Chondrocyte (in vitro differentiated cells): ENCODE data around the gene TEAD1. TPM values are rescaled to one million over a fixed set of nuclear protein-coding genes. Genes with fewer than 3 reads are reported as not detected.

Experiments
- DNase-seq: peaks from one replicate; pipeline ENCODE4 v3.0.0; 2021; ENCODE audit warnings: mixed read lengths, low spot score
- H3K27ac Mint-ChIP-seq: one replicate; pipeline ENCODE4 v1.8.0; 2021; ENCODE audit warnings: mild to moderate bottlenecking, moderate library complexity, mixed read lengths; ENCODE audit not compliant: unreplicated experiment
- H3K27me3 Mint-ChIP-seq: 2 replicates; pipeline ENCODE4 v1.8.0; 2021; ENCODE audit warnings: low read depth, mixed read lengths
- H3K36me3 Mint-ChIP-seq: 2 replicates; pipeline ENCODE4 v1.8.0; 2021; ENCODE audit warnings: low read depth, mixed read lengths
- H3K4me1 Mint-ChIP-seq: 2 replicates; pipeline ENCODE4 v1.8.0; 2021; ENCODE audit warnings: low read depth, mild to moderate bottlenecking, mixed read lengths
- H3K4me3 Mint-ChIP-seq: one replicate; pipeline ENCODE4 v1.8.0; 2021; ENCODE audit warnings: mild to moderate bottlenecking, moderate library complexity, mixed read lengths; ENCODE audit not compliant: unreplicated experiment
- H3K9me3 Mint-ChIP-seq: 2 replicates; pipeline ENCODE4 v1.8.0; 2021; ENCODE audit warnings: low read depth, mixed read lengths
- total RNA-seq: library from RNA; stranded (reverse); gene quantifications from 3 replicates; pipeline ENCODE4 v1.2.1, GENCODE V29; 2021
- TF ChIP-seq, protein P1 (sequence below): fragments of 200-600 bp; sonication (generic); IDR thresholded peaks from 2 replicates; pipeline ENCODE4 v1.5.0; 2021; ENCODE audit warnings: antibody characterized with exemption, mild to moderate bottlenecking, moderate library complexity

TEAD1 gene
- total RNA-seq, 1 donor from 2014 or later = 137 TPM

DNA sequence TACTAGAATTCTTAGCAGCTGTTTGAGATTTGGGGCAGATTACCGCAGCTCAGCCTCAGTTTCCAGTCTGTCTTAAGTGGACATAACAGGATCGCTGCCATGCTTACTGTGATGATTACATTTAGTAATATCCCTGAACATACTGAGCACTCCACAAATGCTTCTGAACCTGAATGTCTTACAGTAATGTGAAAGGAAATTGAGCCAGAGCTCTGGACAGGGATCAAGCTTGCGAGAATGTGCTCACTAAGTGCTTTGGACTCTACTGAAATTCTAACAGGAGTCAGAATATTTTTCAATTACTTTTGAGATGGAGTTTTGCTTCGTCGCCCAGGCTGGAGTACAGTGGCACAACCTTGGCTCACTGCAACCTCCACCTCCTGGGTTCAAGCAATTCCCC is 216.3 kb downstream of the TEAD1 start:
- Mint-ChIP-seq H3K9me3 (no peaks in the 10 kb centered on the region), H3K4me3 (no peak overlapping the region), H3K4me1 (peaks cover 44% of the 10 kb centered on the region), H3K36me3 (peaks cover 10% of the 10 kb centered on the region), H3K27ac (peak overlapping the region; percentile 36), H3K27me3 (no peaks in the 10 kb centered on the region)
- TF ChIP-seq, protein P1, sequence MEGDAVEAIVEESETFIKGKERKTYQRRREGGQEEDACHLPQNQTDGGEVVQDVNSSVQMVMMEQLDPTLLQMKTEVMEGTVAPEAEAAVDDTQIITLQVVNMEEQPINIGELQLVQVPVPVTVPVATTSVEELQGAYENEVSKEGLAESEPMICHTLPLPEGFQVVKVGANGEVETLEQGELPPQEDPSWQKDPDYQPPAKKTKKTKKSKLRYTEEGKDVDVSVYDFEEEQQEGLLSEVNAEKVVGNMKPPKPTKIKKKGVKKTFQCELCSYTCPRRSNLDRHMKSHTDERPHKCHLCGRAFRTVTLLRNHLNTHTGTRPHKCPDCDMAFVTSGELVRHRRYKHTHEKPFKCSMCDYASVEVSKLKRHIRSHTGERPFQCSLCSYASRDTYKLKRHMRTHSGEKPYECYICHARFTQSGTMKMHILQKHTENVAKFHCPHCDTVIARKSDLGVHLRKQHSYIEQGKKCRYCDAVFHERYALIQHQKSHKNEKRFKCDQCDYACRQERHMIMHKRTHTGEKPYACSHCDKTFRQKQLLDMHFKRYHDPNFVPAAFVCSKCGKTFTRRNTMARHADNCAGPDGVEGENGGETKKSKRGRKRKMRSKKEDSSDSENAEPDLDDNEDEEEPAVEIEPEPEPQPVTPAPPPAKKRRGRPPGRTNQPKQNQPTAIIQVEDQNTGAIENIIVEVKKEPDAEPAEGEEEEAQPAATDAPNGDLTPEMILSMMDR = no peak
- no peak for DNase-seq

DNA sequence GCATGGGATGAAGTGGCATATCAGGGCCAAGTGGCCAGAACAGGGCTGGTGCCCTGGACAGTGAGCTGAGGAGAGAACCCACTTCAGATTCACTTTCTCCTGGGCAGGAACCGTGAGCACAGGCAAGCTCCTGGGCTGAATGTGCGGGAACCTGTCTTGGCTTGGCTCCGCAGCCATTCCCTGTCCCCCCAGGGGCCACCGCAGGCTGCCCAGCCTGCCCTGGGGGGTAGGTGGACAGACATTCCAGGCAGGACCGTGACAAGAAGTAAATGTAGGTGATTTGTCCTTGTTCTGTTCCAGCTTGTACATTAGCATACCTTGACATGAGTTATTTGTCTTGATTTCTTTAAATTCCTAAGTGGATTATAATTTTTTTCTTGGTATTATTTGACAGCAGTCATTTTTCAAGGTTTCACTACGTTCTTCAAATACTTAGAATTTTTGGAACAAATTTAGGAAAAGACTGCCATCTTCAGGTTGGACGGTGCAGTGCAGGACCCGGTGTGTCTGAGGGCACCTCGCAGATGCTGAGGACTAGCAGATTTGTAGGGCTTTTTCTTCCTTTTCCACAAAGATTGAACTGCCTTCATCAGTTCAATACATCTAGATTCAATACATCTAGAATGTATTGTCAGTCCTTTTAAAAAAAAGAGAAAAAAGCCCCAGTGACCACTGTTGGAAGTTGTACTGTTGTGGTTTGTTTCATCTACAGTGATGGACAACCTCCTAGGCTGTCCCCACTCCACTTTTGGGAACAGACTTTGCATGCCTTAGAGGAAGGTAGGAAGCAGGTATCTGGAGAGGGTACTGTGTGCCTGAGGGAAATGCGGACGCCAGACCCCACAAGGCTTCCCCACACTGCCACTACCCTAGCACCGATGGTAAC is 219.8 kb downstream of the TEAD1 start:
- H3K4me1 Mint-ChIP-seq = peaks cover 45% of the 10 kb centered on the region
- TF ChIP-seq, protein P1 = peak; percentile 96
- H3K27ac Mint-ChIP-seq = peak overlapping the region; percentile 32
- no peaks in the 10 kb centered on the region for H3K9me3 Mint-ChIP-seq
- no peak for DNase-seq
- peaks cover 12% of the 10 kb centered on the region for H3K36me3 Mint-ChIP-seq
- H3K4me3 Mint-ChIP-seq = no peak overlapping the region
- H3K27me3 Mint-ChIP-seq = no peaks in the 10 kb centered on the region

DNA sequence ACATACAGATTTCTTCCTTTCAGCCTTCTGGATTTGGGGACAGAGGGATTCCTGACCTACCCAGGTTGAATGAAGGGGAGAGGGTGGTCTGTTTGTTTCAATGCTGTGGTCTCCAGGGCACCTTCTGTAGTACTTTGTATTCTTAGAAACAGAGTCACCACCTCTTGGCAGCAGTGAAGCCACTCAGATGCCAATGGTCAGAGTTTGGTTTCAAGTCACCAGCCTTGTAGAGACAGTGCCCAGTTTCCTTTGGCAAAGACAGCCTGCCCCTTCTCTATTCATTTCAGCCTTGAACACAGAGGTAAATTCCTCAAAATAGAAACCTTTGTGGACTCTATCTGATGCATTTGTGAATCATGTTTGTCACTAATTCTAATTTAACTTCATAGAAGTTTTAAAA is 223.2 kb downstream of the TEAD1 start:
- Mint-ChIP-seq H3K36me3 (peaks cover 10% of the 10 kb centered on the region), H3K4me1 (peaks cover 46% of the 10 kb centered on the region), H3K27ac (no peak overlapping the region), H3K4me3 (no peak overlapping the region), H3K9me3 (no peaks in the 10 kb centered on the region), H3K27me3 (no peaks in the 10 kb centered on the region)
- TF ChIP-seq, protein P1 = no peak
- DNase-seq = no peak

DNA sequence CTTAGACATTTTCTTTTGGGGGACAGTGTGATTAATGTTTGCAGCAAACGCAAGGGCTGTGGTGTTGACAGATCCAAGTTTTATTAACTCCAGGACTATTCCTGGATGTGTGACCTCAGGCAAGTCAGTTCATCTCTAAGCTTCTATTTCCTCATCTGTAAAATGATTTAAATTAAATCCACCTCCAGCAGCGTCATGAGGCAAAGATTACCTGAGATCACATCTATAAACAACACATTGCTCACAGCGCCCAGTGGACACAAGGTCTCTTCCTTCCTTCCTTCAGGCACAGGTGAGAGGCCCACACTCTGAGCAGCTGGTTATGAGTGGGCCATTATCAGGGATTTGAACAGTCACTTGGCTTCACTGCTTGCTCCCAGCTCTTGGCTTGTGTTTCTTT is 223.6 kb downstream of the TEAD1 start:
- Mint-ChIP-seq H3K36me3 (peaks cover 12% of the 10 kb centered on the region), H3K27ac (no peak overlapping the region), H3K9me3 (no peaks in the 10 kb centered on the region), H3K4me1 (peaks cover 43% of the 10 kb centered on the region), H3K4me3 (no peak overlapping the region), H3K27me3 (no peaks in the 10 kb centered on the region)
- TF ChIP-seq, protein P1 = no peak
- DNase-seq = no peak

DNA sequence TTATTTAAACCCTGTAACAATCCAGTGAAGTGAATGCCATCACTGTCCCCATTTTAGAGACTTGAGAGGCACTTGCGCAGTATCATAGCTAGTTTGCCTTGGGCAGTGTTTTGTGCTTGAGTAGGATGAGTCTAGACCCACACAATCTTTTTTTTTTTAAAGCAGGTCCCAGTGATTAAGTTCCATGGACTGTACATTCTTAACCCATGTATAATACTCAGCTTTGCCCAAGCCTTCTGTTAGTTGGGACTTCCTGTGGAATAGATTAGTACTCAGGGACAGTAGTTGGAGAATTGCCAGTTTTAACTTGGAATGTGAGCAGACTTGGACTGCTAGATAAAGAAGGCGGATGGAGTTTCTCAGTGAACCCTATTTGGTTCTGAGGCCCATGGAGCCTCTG is 226.3 kb downstream of the TEAD1 start:
- DNase-seq = no peak
- TF ChIP-seq, protein P1 = no peak
- Mint-ChIP-seq H3K27ac (peak overlapping the region; percentile 86), H3K27me3 (no peaks in the 10 kb centered on the region), H3K4me3 (no peak overlapping the region), H3K9me3 (no peaks in the 10 kb centered on the region), H3K4me1 (peaks cover 31% of the 10 kb centered on the region), H3K36me3 (peaks cover 15% of the 10 kb centered on the region)
